TTC549 (cell line): Measurements from ENCODE around the gene PRDM11.

Experiments used
- FAIRE-seq: peaks from 2 replicates; lab custom pipeline; 2012; peaks lifted over from hg19 to GRCh38; lab: Jason Lieb, UNC

The PRDM11 gene

DNA sequence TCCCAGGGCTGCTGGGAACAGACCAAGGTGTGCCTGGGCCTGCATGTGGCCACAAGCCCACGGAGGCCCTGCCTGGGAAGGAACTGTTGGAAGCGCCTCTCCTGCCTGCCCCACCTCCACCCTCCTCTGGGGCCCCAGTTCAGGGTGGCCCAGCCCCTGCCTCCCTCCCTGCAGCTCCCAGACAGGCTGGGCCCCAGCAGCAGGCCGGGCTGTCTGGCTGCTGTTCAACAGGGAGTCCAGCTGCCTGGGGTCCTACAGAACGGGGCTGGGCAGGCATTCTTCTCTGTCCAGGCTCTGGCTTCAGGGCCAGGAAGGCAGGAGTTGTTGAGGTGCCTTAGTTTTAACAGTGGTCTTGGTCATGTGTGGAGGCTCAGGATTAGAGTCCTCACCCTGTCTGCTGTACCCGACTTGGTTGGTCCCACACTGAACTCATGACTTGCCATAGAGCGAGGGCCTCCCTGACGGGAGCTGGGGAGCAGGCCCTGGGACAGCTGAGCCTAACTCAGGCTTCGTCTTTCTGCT lies 11.8 kb downstream of the PRDM11 start:
- FAIRE-seq = no peak

GRCh38 chr11:45158891-45159605 lies 12.6 kb downstream of the PRDM11 start:
- FAIRE-seq = no peak

DNA sequence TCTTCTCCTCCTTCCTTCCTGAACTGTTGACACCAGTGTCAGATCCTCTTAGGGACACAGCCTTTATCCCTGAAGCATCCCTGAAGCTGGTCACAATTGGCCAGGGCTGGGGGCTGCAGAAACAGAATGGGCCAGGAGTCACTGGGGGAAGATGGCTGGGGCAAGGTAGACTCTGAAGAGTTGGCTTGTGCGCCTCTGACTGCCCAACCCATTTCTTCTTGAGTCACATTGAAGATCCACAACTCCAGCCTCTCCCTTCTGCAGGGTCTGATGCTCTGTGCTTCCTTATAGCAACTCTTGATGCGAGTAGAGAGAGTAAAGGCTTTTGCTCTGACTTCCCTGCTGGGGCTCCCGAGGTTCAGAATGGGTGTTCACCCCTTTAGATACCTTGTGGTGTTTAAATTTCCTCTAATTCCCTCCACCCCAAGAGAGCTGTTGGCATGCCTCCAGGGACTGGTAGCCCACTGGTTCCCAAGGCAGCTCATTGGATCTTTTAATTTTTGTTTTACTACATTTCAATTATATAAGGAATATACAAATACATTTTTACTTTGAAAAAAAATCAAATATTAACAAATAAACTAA lies 13.4 kb downstream of the PRDM11 start:
- FAIRE-seq = no peak

- FAIRE-seq = no peak
Measured at GRCh38 chr11:45161252-45162063, 15.0 kb downstream of the PRDM11 start.

GRCh38 chr11:45162064-45162375 lies 15.6 kb downstream of the PRDM11 start:
- FAIRE-seq = no peak

- FAIRE-seq = no peak
Measured at GRCh38 chr11:45162916-45163879, 16.8 kb downstream of the PRDM11 start.

DNA sequence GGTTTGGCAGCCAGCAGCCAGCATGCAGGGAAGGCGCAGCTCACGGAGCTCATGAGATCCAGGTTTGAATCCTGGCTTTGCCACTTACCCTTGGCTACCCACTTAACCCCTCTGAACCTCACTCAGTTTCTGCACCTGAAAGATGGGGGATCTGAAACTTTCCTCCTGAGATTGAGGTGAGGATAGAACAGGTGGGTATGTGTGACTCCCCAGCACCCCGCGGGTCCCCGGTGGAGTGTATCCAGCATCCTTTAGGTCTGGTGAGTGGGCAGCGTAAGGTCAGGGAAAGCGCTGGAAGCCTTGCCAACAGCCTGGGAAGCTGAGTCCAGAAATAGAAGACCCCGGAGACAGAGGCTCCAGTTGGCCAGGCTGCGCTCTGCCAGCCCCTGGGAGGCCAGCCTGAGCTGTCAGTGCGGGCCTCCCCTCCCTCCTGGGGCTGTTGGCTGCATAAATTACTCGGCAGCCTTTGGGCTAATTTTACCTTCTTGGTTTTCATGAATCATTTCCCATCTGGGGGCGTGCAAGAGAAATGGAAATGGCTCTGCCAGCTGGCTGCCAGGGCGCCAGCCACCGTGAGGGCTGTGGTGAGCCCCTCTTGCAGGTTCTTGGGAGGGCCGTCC lies 17.6 kb downstream of the PRDM11 start:
- FAIRE-seq = no peak

DNA sequence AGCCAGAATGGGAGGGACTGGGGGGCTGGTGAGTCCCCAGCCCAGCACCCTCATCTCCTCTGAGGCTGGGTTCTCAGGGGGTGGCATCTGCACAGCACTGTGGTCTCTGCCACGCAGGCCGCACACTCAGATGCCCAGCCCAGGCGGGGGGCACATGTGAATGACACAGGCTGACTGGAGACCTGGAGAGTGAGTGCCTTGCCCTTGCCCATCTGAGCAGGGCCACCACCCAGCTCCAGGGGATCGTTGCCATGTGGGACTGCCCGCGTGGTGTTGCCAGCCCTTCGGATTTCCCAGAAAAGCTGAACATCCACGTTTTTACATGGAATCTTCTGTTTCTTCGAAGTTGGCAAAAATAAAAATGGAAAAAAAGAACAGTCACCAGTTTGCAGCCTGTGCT lies 18.9 kb downstream of the PRDM11 start:
- no peak for FAIRE-seq

GRCh38 chr11:45165806-45166603 lies 19.6 kb downstream of the PRDM11 start:
- no peak for FAIRE-seq

DNA sequence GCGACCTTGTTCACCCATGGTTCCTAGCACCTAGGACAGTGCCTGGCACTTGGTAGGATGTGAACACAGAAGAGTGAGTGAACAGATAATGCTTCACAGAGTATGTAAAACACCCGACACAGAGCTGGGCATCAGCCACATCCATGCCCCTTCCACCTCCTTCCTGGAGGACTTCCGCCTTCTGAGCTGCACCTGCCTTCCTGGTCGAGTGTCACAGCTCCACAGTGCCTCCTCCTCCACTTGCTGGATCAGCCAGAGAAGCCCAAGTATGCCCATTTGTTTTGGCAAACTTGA lies 20.1 kb downstream of the PRDM11 start:
- no peak for FAIRE-seq

DNA sequence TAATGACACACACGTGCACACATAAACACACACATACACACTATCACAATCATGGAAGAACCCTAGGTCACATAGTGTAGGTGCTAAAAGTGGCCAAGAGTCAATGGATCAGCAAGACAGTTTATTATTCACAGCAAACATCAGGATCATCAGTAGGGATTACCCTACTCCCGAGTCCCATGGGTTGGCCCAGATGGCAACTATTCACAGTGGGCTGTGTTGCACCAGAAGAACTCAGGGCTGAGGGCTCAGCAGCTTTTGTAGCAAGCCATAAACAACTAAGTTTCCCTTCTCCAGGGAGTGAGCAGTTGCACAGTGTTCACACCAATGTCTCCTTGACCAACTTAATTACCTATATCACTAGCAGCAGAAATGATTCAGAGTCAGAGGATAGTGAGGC lies 20.8 kb downstream of the PRDM11 start:
- no peak for FAIRE-seq

DNA sequence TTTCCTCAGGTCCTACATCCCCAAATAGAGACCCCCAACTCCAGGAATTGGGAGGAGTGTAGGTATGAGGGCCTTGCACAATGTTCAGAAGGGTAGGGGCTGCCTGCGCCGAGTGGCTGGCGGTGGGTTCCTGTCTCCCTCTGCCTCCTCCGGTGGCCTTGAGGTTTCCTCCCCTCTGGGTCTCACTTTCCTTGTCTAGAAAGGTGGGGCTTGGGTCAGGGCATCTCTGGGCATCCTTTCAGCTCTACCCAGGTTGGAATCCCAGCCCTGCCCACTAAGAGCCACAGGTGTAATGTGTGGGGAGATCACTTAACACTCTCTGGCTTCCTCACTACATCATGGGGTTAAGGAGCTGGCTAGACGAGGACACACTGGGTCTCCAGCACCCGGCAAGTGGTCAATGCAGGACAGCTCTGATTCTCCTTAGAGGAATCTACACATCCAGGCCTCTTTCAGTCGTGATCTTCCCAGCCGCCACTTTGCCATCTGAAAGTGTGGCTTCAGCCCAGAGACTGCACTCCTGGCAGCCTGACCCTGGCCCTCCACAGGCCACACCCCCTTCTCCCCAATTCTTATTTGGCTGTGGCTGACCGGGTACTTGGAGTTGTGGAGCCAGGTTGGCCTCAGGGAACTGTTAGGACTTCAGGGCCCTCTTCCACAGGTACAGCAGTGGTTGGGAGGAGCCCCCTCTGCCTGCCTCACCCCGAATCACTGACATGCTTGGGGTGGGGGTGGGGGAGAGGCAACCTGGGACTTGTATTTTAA lies 22.1 kb downstream of the PRDM11 start:
- no peak for FAIRE-seq

DNA sequence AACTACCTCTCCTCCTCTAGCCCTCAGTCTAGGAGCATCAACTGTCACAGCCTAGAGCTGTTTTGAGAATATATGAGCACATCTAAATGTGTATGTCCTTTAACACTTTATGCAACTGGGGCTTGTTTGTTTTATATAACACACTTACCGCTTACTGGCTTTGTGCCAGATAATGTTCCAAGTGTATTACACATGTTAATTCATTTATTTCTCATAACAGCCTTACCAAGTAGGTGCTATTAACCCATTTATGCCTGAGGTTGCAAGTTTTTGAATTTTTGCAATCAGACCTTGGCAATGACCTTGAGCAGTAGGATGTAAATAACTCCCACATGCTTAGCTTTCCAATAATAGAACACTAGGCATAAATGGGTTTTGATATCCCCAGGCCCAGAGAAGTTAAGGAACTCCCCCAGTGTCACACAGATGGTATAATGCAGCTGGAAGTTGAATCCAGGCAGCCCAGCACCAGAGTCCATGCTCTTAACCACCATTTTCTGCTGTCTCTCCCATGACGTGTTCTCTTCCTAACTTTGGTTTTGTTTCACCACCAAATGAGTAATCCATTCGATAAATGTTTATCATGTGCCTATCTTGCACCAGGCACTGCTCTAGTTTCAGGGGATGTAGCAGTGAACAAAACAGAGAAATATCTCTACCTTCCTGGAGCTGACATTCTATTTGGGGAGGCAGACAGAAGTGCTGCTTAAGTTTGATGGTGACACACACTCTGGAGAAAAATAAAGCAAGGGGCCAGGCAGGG lies 23.1 kb downstream of the PRDM11 start:
- FAIRE-seq = no peak

DNA sequence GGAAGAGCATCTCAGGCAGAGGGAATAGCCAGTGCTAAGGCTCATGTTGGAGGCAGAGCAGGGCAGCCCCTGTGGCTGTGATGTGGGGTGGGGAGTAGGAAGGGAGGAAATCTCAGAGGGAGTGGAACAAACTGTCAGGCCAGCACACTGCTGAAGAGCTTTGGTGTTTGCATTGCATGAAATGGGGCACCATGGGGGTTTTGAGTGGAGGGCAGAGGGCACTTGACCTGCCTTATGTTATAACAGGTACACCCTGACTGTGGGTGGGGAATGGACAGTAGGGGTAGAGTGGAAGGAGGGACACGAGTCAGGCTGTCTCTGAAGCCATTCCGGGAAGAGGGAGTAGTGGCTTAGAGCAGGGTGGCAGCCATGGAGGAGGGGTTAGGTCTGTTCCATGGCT lies 24.0 kb downstream of the PRDM11 start:
- FAIRE-seq = no peak

DNA sequence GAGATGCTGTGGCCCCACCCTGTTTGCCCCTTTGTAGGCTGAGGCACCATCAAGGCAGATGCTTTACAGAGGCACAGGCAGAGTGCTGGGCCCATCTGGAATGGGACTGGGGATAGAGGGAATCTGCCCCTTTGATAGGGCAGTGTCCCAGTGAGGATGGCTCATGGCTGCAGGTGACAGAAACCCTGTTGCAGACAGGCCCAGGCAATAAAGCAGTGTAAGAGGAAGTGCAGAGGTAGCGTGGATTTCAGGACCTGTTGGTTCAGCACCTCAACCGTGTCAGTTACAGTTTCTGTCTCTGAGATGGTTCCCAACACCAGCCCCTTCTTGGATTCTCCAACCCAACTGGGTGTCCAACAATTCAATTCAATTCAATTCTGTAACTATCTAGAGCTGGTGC lies 25.1 kb downstream of the PRDM11 start:
- no peak for FAIRE-seq

DNA sequence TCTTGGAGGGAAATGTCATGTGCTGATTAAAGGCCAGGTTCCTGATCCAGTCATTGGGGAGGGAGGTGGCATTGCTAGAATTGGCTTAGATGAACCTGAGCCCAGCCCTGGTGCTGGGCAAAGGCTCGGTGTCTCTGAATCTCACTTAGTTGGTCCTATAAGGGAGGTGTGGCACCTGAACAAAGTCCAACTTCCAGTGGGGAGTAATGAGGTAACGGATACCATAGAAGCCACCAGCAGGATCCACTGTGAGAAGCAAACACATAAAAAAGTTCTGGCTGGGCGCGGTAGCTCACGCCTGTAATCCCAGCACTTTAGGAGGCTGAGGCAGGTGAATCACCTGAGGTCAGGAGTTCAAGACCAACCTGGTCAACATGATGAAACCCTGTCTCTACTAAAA lies 26.6 kb downstream of the PRDM11 start:
- FAIRE-seq = no peak

- no peak for FAIRE-seq
Measured at GRCh38 chr11:45174168-45174835, 27.9 kb downstream of the PRDM11 start.

DNA sequence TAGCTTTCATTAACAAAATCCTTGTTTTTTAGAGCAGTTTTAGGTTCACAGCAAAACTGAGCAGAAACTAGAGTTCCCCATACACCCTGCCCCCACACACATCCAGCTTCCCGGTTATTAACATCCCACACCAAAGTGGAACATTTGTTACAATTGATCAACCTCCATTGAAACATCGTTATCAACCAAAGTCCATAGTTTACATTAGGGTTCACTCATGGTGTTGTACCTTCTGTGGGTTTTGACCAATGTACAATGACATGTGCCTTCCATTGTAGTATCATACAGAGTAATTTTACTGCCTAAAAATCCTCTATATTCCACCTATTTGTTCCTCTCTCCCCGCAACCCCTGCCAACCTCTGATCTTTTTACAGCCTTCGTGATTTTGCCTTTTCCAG lies 28.5 kb downstream of the PRDM11 start:
- no peak for FAIRE-seq

GRCh38 chr11:45176996-45177395 lies 30.6 kb downstream of the PRDM11 start:
- no peak for FAIRE-seq
